ENCODE results near the gene LIPK.

DNA sequence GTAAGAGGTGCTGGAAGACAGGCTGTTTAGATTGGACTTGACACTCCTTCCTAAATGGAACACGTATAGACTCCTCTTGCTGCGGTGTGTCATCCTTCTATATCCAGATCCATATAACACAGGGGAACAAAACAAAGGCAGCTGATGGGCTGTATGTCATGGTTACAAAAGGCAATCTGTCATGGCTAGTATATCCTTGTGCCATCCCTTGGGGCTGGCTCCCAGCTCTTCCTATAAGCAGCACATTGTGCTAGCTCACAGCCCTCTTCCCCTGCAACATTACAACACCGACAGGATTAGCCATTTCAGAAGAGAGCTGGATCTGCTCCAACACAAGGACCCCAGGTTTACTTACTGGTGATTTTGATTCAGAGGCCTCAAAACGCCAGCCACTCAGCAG, 15.3 kb downstream of the LIPK start:
- TF ChIP-seq TAF1 (IDR thresholded peaks at IDR 0.05; ENCODE audit: low read depth, low read length) (no peak), SPI1 (IDR thresholded peaks at IDR 0.05; ENCODE audit: low read depth, low read length) (no peak), POLR2A (IDR thresholded peaks at IDR 0.05; ENCODE audit: low read depth, low read length) (no peak), POLR2AphosphoS5 (IDR thresholded peaks at IDR 0.05; ENCODE audit: low read depth, low read length) (no peak), POU2F2 (IDR thresholded peaks at IDR 0.05; ENCODE audit: low read depth, low read length) (no peak)
